MCF 10A (cell line): Measurements from ENCODE around the gene GFI1B. TPM values are rescaled to one million over a fixed set of nuclear protein-coding genes. Genes with fewer than 3 reads are reported as not detected.

Experiments
- BruUV-seq: library from RNA; stranded (reverse); fragments of 400-500 nt; replicated peaks from 2 replicates; lab custom pipeline; 2021; lab: Mats Ljungman, UMichigan
- CTCF ChIA-PET: fragments of 300-600 bp; sonication (Branson Sonifier 250); formaldehyde crosslinking; extraction: SDS; loops from one replicate; lab custom pipeline; 2021; ENCODE audit warnings: antibody characterized with exemption, inconsistent platforms; lab: Yijun Ruan, JAX
- POLR2A ChIA-PET: fragments of 300-600, 350-650 bp; sonication (Branson Sonifier 250); formaldehyde crosslinking; extraction: SDS; loops from one replicate; lab custom pipeline; 2020; ENCODE audit warnings: antibody characterized with exemption, inconsistent platforms; lab: Yijun Ruan, JAX
- DNase-seq: peaks from one replicate; pipeline ENCODE4 v3.0.0-alpha.2; 2018; ENCODE audit not compliant: unreplicated experiment
- H3K27ac Mint-ChIP-seq: one replicate; pipeline ENCODE4 v1.8.0; 2022; ENCODE audit warnings: mild to moderate bottlenecking, low read depth, mixed read lengths; ENCODE audit not compliant: unreplicated experiment
- H3K27me3 Mint-ChIP-seq: one replicate; pipeline ENCODE4 v1.8.0; 2022; ENCODE audit warnings: mixed read lengths; ENCODE audit not compliant: insufficient read depth, unreplicated experiment
- H3K36me3 Mint-ChIP-seq: one replicate; pipeline ENCODE4 v1.8.0; 2022; ENCODE audit warnings: mild to moderate bottlenecking, moderate library complexity, mixed read lengths; ENCODE audit not compliant: insufficient read depth, unreplicated experiment
- H3K4me1 Mint-ChIP-seq: one replicate; pipeline ENCODE4 v1.8.0; 2022; ENCODE audit warnings: mixed read lengths; ENCODE audit not compliant: insufficient read depth, unreplicated experiment
- H3K4me3 Mint-ChIP-seq: one replicate; pipeline ENCODE4 v1.8.0; 2022; ENCODE audit warnings: mild to moderate bottlenecking, moderate library complexity, mixed read lengths; ENCODE audit not compliant: unreplicated experiment
- H3K9me3 Mint-ChIP-seq: one replicate; pipeline ENCODE4 v1.8.0; 2022; ENCODE audit warnings: mixed read lengths; ENCODE audit not compliant: unreplicated experiment
- CTCF ChIP-seq: fragments of 200-600 bp; IDR thresholded peaks from one replicate; pipeline ENCODE4 v1.8.0; 2022; ENCODE audit warnings: antibody characterized with exemption, mild to moderate bottlenecking; ENCODE audit not compliant: unreplicated experiment
- intact Hi-C: fragments of 100-400 bp; cut with micrococcal nuclease; formaldehyde crosslinking; loops from 2 replicates; pipeline ENCODE4 v1.14.1; 2022
- total RNA-seq: library from RNA; stranded (reverse); gene quantifications from 2 replicates; pipeline ENCODE4 v1.2.3, GENCODE V29; 2022

The GFI1B gene
- total RNA-seq, 1 experiment from 2014 or later: not detected

GRCh38 chr9:133026426-133026825 lies 47.9 kb downstream of the GFI1B start:
- Mint-ChIP-seq H3K9me3 (no peaks in the 10 kb centered on the region), H3K4me3 (no peak overlapping the region), H3K27ac (no peak overlapping the region), H3K4me1 (peaks cover under 1% of the 10 kb centered on the region), H3K27me3 (no peaks in the 10 kb centered on the region), H3K36me3 (peaks cover 12% of the 10 kb centered on the region)
- no peak for DNase-seq
- intact Hi-C loops: no loop called here
- no peak for TF ChIP-seq CTCF
- BruUV-seq: no TSS peak
- ChIA-PET POLR2A (interaction anchor here (0.6 to 0.7 kb wide), 2 partner anchors 25 to 83 kb away, joined by 3 read pairs; no protein-coding TSS in a partner anchor), CTCF (interaction anchor here (2.2 kb wide), 1 partner anchor 120 kb away, joined by 6 read pairs; no protein-coding TSS in a partner anchor)

GRCh38 chr9:133027134-133027533 lies 48.6 kb downstream of the GFI1B start:
- Mint-ChIP-seq H3K9me3 (no peaks in the 10 kb centered on the region), H3K4me1 (peaks cover 8% of the 10 kb centered on the region), H3K4me3 (no peak overlapping the region), H3K27ac (no peak overlapping the region), H3K27me3 (no peaks in the 10 kb centered on the region), H3K36me3 (peaks cover 12% of the 10 kb centered on the region)
- ChIA-PET CTCF (interaction anchor here (0.6 to 2.2 kb wide), 2 partner anchors 119 to 347 kb away, joined by 6 read pairs; no protein-coding TSS in a partner anchor), POLR2A (interaction anchor here (0.6 kb wide), 1 partner anchor 82 kb away, joined by 3 read pairs; no protein-coding TSS in a partner anchor)
- no peak for DNase-seq
- no TSS peak for BruUV-seq
- TF ChIP-seq CTCF: no peak
- intact Hi-C loops: no loop called here

- Mint-ChIP-seq H3K36me3 (peaks cover 12% of the 10 kb centered on the region), H3K27ac (no peak overlapping the region), H3K9me3 (no peaks in the 10 kb centered on the region), H3K4me1 (peaks cover 15% of the 10 kb centered on the region), H3K4me3 (no peak overlapping the region), H3K27me3 (no peaks in the 10 kb centered on the region)
- CTCF ChIA-PET: interaction anchor here (1.2 kb wide), 1 partner anchor 119 kb away, joined by 4 read pairs; no protein-coding TSS in a partner anchor
- no peak for DNase-seq
- TSS peak; percentile 13 for BruUV-seq
- intact Hi-C loops: no loop called here
- POLR2A ChIA-PET: no interaction called here
- TF ChIP-seq CTCF: no peak
These were observed 49.7 kb downstream of the GFI1B start for GRCh38 chr9:133028221-133028620.

- H3K36me3 Mint-ChIP-seq: peaks cover 12% of the 10 kb centered on the region
- TSS peak; percentile 92 for BruUV-seq
- intact Hi-C loops: loop anchor here (5.0 kb wide), 1 partner anchor 117 kb away; no protein-coding TSS in a partner anchor
These were observed 51.5 kb downstream of the GFI1B start for GRCh38 chr9:133029994-133030316.

More at GRCh38 chr9:133029994-133030316, 51.5 kb downstream of the GFI1B start:
- H3K9me3 Mint-ChIP-seq: no peaks in the 10 kb centered on the region
- ChIA-PET POLR2A (interaction anchor here (0.6 to 4.0 kb wide), 35 partner anchors 8 to 1530 kb away, joined by 3 to 41 read pairs (median 5); partner anchors contain the start of genes CACFD1, DDX31, GTF3C4 and REXO4), CTCF (interaction anchor here (0.6 to 4.7 kb wide), 6 partner anchors 8 to 305 kb away, joined by 3 to 39 read pairs (median 4); no protein-coding TSS in a partner anchor)
- no peaks in the 10 kb centered on the region for H3K27me3 Mint-ChIP-seq
- peaks cover 23% of the 10 kb centered on the region for H3K4me1 Mint-ChIP-seq
- peak overlapping the region; percentile 99 for H3K4me3 Mint-ChIP-seq
- no peak for TF ChIP-seq CTCF
- no peak for DNase-seq
- peak overlapping the region; percentile 99 for H3K27ac Mint-ChIP-seq
